Measurements from ENCODE around the gene DR1. TPM values are rescaled to one million over a fixed set of nuclear protein-coding genes. Genes with fewer than 3 reads are reported as not detected.

DR1 gene
- total and polyA plus RNA-seq, 10 of the 15 experiments (the other 5 are each of a cell fraction or from before 2014, with no cell fraction given), result 7.4 to 56.1 (median 35.4) TPM

DNA sequence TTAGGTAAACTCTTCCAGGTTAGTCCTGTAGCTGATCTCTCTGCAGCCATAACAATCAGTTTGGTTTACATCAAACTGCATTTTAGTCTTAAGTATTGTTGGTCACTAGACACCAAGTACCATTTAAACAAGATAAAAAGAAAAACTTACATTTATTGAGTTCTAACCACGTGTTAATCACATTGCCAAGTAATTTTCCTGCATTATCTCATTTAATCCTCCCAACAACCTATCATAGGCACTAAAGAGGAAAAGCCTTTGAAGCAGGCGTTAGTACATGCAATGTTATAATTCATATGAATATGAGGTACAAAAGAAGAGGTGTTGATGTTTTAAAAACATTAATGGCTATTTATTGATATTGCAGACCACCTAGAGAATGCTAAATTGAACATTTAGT, 9.0 kb downstream of the DR1 start:
- ChIA-PET CTCF (interaction anchor here (1.4 to 2.1 kb wide), 2 partner anchors 14 to 50 kb away, joined by 3 to 9 read pairs; no protein-coding TSS in a partner anchor), POLR2A (no interaction called here), RAD21 (ENCODE audit: unreplicated experiment) (interaction anchor here (1.7 kb wide), 1 partner anchor 10 kb away, joined by 5 read pairs; no protein-coding TSS in a partner anchor), SMC1A (ENCODE audit: uncharacterized antibody, unreplicated experiment) (interaction anchor here (0.6 to 1.5 kb wide), 6 partner anchors 9 to 581 kb away, joined by 3 to 6 read pairs (median 4); partner anchors contain the start of gene DR1)
- H3K27ac ChIP-seq (ENCODE audit: control insufficient read depth, insufficient read depth), result no peak overlapping the region
- intact Hi-C loops (cut with micrococcal nuclease; ENCODE audit: unreplicated experiment) (no loop called here), in situ Hi-C loops (cut with MboI) (no loop called here)
- no peaks in the 10 kb centered on the region; the same call in none of the 2 replicates for H3K4me1 ChIP-seq (ENCODE audit: control insufficient read depth, insufficient read depth, low read length)
- BruUV-seq (replicated peaks), result no TSS peak
- H3K79me2 ChIP-seq (ENCODE audit: control insufficient read depth, insufficient read depth, low read length), result peaks cover 93% of the 10 kb centered on the region
- no peaks in the 10 kb centered on the region for H3K9me3 ChIP-seq (replicated peaks; ENCODE audit: control insufficient read depth, insufficient read depth, low read length)
- no peak for ATAC-seq
- H3K4me3 ChIP-seq, result no peak overlapping the region
- no peaks in the 10 kb centered on the region for H4K20me1 ChIP-seq (ENCODE audit: control insufficient read depth, insufficient read depth)
- H2AFZ ChIP-seq (ENCODE audit: control insufficient read depth, low read depth, low read length), result no peak overlapping the region
- 50% methylated on average over 2 of the region's 2 CpGs for WGBS (ENCODE audit: insufficient coverage, insufficient replicate concordance, low lambda C conversion rate, missing lambda C conversion rate)
- no peaks in the 10 kb centered on the region for H3K27me3 ChIP-seq (replicated peaks in 1 of 2; ENCODE audit: control insufficient read depth in 2 of 2, insufficient read depth in 2 of 2, low read length in 1 of 2)
- FAIRE-seq, result no peak
- no peak overlapping the region for H3K4me2 ChIP-seq (ENCODE audit: control insufficient read depth, insufficient read depth)
- no peak overlapping the region for H3K9ac ChIP-seq (ENCODE audit: control insufficient read depth, insufficient read depth, low read length)
- no peak for DNase-seq (ENCODE audit: low read depth, low spot score)
- peaks cover 0 to 22% of the 10 kb centered on the region in 2 experiments for H3K36me3 ChIP-seq (ENCODE audit: control insufficient read depth in 2 of 2, insufficient read depth in 2 of 2, low read length in 1 of 2)
- TF ChIP-seq KAT2A (conservative IDR thresholded peaks at IDR 0.05; ENCODE audit: control insufficient read depth, low read depth, low read length) (no peak), EGR1 (IDR thresholded peaks at IDR 0.05; ENCODE audit: borderline replicate concordance in 1 of 2, low read depth in 2 of 2, low read length in 2 of 2) (no peak), SUZ12 (IDR thresholded peaks at IDR 0.05; ENCODE audit: unreplicated experiment) (no peak), ATF7 (IDR thresholded peaks at IDR 0.05; ENCODE audit: low read depth) (no peak), POLR2A (IDR thresholded peaks at IDR 0.05; ENCODE audit: low read depth, low read length) (no peak), NFYB (IDR thresholded peaks at IDR 0.05; ENCODE audit: insufficient read depth, low read depth, low read length) (no peak), NR2F1 (conservative IDR thresholded peaks at IDR 0.05) (no peak), ETV6 (conservative IDR thresholded peaks at IDR 0.05 in 1 of 2, IDR thresholded peaks at IDR 0.05 in 1 of 2; ENCODE audit: borderline replicate concordance in 1 of 2, low read depth in 1 of 2) (no peak), NR2C1 (IDR thresholded peaks at IDR 0.05) (no peak), BHLHE40 (IDR thresholded peaks at IDR 0.05; ENCODE audit: borderline replicate concordance in 1 of 2, low read depth in 2 of 2, low read length in 1 of 2) (no peak), ZNF274 (IDR thresholded peaks at IDR 0.05; ENCODE audit: insufficient read depth, insufficient read length) (no peak)
- TF ChIP-seq, protein P1, sequence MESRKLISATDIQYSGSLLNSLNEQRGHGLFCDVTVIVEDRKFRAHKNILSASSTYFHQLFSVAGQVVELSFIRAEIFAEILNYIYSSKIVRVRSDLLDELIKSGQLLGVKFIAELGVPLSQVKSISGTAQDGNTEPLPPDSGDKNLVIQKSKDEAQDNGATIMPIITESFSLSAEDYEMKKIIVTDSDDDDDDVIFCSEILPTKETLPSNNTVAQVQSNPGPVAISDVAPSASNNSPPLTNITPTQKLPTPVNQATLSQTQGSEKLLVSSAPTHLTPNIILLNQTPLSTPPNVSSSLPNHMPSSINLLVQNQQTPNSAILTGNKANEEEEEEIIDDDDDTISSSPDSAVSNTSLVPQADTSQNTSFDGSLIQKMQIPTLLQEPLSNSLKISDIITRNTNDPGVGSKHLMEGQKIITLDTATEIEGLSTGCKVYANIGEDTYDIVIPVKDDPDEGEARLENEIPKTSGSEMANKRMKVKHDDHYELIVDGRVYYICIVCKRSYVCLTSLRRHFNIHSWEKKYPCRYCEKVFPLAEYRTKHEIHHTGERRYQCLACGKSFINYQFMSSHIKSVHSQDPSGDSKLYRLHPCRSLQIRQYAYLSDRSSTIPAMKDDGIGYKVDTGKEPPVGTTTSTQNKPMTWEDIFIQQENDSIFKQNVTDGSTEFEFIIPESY (IDR thresholded peaks at IDR 0.05), result no peak
- TF ChIP-seq, protein P2, sequence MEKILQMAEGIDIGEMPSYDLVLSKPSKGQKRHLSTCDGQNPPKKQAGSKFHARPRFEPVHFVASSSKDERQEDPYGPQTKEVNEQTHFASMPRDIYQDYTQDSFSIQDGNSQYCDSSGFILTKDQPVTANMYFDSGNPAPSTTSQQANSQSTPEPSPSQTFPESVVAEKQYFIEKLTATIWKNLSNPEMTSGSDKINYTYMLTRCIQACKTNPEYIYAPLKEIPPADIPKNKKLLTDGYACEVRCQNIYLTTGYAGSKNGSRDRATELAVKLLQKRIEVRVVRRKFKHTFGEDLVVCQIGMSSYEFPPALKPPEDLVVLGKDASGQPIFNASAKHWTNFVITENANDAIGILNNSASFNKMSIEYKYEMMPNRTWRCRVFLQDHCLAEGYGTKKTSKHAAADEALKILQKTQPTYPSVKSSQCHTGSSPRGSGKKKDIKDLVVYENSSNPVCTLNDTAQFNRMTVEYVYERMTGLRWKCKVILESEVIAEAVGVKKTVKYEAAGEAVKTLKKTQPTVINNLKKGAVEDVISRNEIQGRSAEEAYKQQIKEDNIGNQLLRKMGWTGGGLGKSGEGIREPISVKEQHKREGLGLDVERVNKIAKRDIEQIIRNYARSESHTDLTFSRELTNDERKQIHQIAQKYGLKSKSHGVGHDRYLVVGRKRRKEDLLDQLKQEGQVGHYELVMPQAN (conservative IDR thresholded peaks at IDR 0.05), result no peak
- TF ChIP-seq, protein P3, sequence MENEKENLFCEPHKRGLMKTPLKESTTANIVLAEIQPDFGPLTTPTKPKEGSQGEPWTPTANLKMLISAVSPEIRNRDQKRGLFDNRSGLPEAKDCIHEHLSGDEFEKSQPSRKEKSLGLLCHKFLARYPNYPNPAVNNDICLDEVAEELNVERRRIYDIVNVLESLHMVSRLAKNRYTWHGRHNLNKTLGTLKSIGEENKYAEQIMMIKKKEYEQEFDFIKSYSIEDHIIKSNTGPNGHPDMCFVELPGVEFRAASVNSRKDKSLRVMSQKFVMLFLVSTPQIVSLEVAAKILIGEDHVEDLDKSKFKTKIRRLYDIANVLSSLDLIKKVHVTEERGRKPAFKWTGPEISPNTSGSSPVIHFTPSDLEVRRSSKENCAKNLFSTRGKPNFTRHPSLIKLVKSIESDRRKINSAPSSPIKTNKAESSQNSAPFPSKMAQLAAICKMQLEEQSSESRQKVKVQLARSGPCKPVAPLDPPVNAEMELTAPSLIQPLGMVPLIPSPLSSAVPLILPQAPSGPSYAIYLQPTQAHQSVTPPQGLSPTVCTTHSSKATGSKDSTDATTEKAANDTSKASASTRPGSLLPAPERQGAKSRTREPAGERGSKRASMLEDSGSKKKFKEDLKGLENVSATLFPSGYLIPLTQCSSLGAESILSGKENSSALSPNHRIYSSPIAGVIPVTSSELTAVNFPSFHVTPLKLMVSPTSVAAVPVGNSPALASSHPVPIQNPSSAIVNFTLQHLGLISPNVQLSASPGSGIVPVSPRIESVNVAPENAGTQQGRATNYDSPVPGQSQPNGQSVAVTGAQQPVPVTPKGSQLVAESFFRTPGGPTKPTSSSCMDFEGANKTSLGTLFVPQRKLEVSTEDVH (IDR thresholded peaks at IDR 0.05; ENCODE audit: low read depth, partially characterized antibody), result no peak

Measured in GM12878 (cell line).